K562 (cell line): ENCODE data around the gene RALGAPA2. TPM values are rescaled to one million over a fixed set of nuclear protein-coding genes. Genes with fewer than 3 reads are reported as not detected.

Experiments used
- ATAC-seq: fragments of 200-7000 bp; cut with Tn5 transposase; 3 replicates; pipeline ENCODE4 v1.9.1; 2020; ENCODE audit warnings: moderate library complexity
- BruUV-seq: library from RNA; stranded (reverse); fragments of 400-500 nt; replicated peaks from 2 replicates; lab custom pipeline; 2021; lab: Mats Ljungman, UMichigan
- CTCF ChIA-PET: fragments of 300-600 bp; formaldehyde crosslinking; extraction: SDS; loops from one replicate; lab custom pipeline; 2021; ENCODE audit warnings: low intra/inter-chr PET ratio; lab: Yijun Ruan, JAX
- POLR2A ChIA-PET: fragments of 300-600, 350-650 bp; sonication (Branson Sonifier 250); formaldehyde crosslinking; extraction: SDS; loops from one replicate; lab custom pipeline; 2021; ENCODE audit warnings: antibody characterized with exemption, inconsistent platforms; lab: Yijun Ruan, JAX
- DNase-seq, 4 experiments: peaks; one replicate each; pipeline versions ENCODE4 v3.0.0 to v3.0.0-alpha.2; 2011 to 2018; ENCODE audit warnings: low spot score in 3 of 4, mixed read lengths in 3 of 4; ENCODE audit errors: extremely low read depth in 1 of 4
- FAIRE-seq: peaks from 2 replicates; lab custom pipeline; 2011; peaks lifted over from hg19 to GRCh38; lab: Jason Lieb, UNC
- H2AFZ ChIP-seq: 2 replicates; pipeline ENCODE4 v1.6.0; 2011; ENCODE audit warnings: low read depth, low read length, control low read depth, inconsistent platforms
- H3K27ac ChIP-seq: fragments of 200-600 bp; 3 replicates; pipeline ENCODE4 v1.8.0; 2011; ENCODE audit warnings: low read depth, mild to moderate bottlenecking, control low read depth, inconsistent platforms, low read length, moderate library complexity, mixed read lengths; ENCODE audit errors: extremely low read depth
- H3K27me3 ChIP-seq, 2 experiments: fragments of 300-600 bp in 1 of 2; 2 replicates in 1 of 2; 3 replicates in 1 of 2; pipeline versions ENCODE4 v1.6.0 to v1.8.0; 2011; ENCODE audit warnings: inconsistent platforms in 2 of 2, low read length in 2 of 2, mild to moderate bottlenecking in 1 of 2, mixed read lengths in 1 of 2, moderate library complexity in 1 of 2; ENCODE audit not compliant: control insufficient read depth in 2 of 2, insufficient read depth in 2 of 2
- H3K36me3 ChIP-seq: fragments of 300-600 bp; 3 replicates; pipeline ENCODE4 v1.8.0; 2011; ENCODE audit warnings: mild to moderate bottlenecking, low read length, inconsistent platforms; ENCODE audit not compliant: control insufficient read depth, insufficient read depth
- H3K4me1 ChIP-seq, 2 experiments: fragments of 200-600 bp in 1 of 2; replicated peaks in 1 of 2; 2 replicates in 1 of 2; 3 replicates in 1 of 2; pipeline versions ENCODE4 v1.5.1 to v1.8.0; 2011; ENCODE audit warnings: inconsistent platforms in 2 of 2, low read length in 2 of 2, mild to moderate bottlenecking in 1 of 2, mixed read lengths in 1 of 2, moderate library complexity in 1 of 2; ENCODE audit not compliant: control insufficient read depth in 2 of 2, insufficient read depth in 2 of 2
- H3K4me2 ChIP-seq: 2 replicates; pipeline ENCODE4 v1.6.1; 2011; ENCODE audit warnings: low read length, control low read depth, inconsistent platforms, mixed read lengths; ENCODE audit not compliant: insufficient read depth
- H3K4me3 ChIP-seq: fragments of 200-600 bp; sonication (generic), shearing (Covaris generic); 2 replicates; pipeline ENCODE4 v1.5.1; 2016; ENCODE audit warnings: control low read depth, inconsistent platforms
- H3K79me2 ChIP-seq: fragments of 200-600 bp; 3 replicates; pipeline ENCODE4 v1.8.0; 2011; ENCODE audit warnings: low read length, inconsistent platforms; ENCODE audit not compliant: control insufficient read depth, insufficient read depth
- H3K9ac ChIP-seq, 2 experiments: 2 replicates each; pipeline versions ENCODE4 v1.6.0 to v1.6.1; 2011; ENCODE audit warnings: low read depth in 2 of 2, low read length in 2 of 2, control low read depth in 1 of 2, inconsistent platforms in 1 of 2, mild to moderate bottlenecking in 1 of 2, mixed read lengths in 1 of 2; ENCODE audit not compliant: insufficient read depth in 1 of 2
- H3K9me1 ChIP-seq: one replicate; pipeline ENCODE4 v1.6.0; 2011; ENCODE audit warnings: inconsistent platforms, mild to moderate bottlenecking, low read length, moderate library complexity; ENCODE audit not compliant: control insufficient read depth, insufficient read depth
- H3K9me3 ChIP-seq: replicated peaks from 2 replicates; pipeline ENCODE4 v1.5.1; 2011; ENCODE audit warnings: low read depth, low read length, inconsistent platforms; ENCODE audit not compliant: control insufficient read depth, insufficient read depth
- H4K20me1 ChIP-seq: replicated peaks from 2 replicates; pipeline ENCODE4 v1.6.1; 2011; ENCODE audit warnings: low read length, inconsistent platforms, mixed read lengths; ENCODE audit not compliant: control insufficient read depth, insufficient read depth
- ASH1L ChIP-seq: fragments of 450-650 bp; IDR thresholded peaks from 2 replicates; pipeline ENCODE4 v1.6.1; 2018; ENCODE audit warnings: borderline replicate concordance, mild to moderate bottlenecking, low read depth; ENCODE audit not compliant: partially characterized antibody
- ETV6 ChIP-seq, 3 experiments: fragments of 150-350 bp in 1 of 3; sonication (generic) in 1 of 3; formaldehyde crosslinking in 1 of 3; IDR thresholded peaks; 2 replicates each; pipeline versions ENCODE4 v1.6.1 to v1.8.0; 2014 to 2022; ENCODE audit warnings: borderline replicate concordance in 2 of 3, low read depth in 2 of 3, antibody characterized with exemption in 1 of 3, low read length in 1 of 3, mild to moderate bottlenecking in 1 of 3, missing genetic modification reagents in 1 of 3
- HDAC2 ChIP-seq: fragments of 450-650 bp; IDR thresholded peaks from 2 replicates; pipeline ENCODE4 v1.6.1; 2016; ENCODE audit warnings: mild to moderate bottlenecking
- NCOA6 ChIP-seq: fragments of 450-650 bp; IDR thresholded peaks from 2 replicates; pipeline ENCODE4 v1.6.1; 2017; ENCODE audit warnings: mild to moderate bottlenecking
- WGBS: fragments of 100-300 bp; shearing (Covaris generic); methylation state at CpG from one replicate; pipeline ENCODE4 v1.1.6; 2016; ENCODE audit warnings: low coverage, mixed read lengths; ENCODE audit not compliant: insufficient coverage; ENCODE audit errors: missing lambda C conversion rate; 5-methylcytosine and 5-hydroxymethylcytosine counted together
- in situ Hi-C: fragments of 300-500 bp; cut with MboI; formaldehyde crosslinking; loops from 4 replicates; pipeline ENCODE4 v1.15.0; 2018; ENCODE audit warnings: inconsistent platforms, mixed read lengths
- intact Hi-C: fragments of 100-400 bp; cut with micrococcal nuclease; formaldehyde crosslinking; loops from 2 replicates; pipeline ENCODE4 v1.14.2; 2022
- polyA plus RNA-seq, 8 experiments: library from polyadenylated mRNA; depleted of rRNA in 4 of 8; stranded (reverse) in 5 of 8; unstranded in 3 of 8; fragments of >200 nt; fragmentation: Nextera tagmentation in 2 of 8; fragmentation: Illumina TruSeq in 1 of 8; extraction: Ambion mirVana in 2 of 8; extraction: Trizol in 1 of 8; gene quantifications; 2 replicates each; pipeline versions ENCODE4 v1.2.1 to v1.2.3, GENCODE V29; 2011 to 2014; ENCODE audit warnings: inconsistent platforms in 1 of 8, missing spikeins in 1 of 8
- total RNA-seq, 7 experiments: library from RNA; depleted of rRNA in 6 of 7; stranded (reverse); fragments of >200 nt in 6 of 7; fragmentation: Illumina TruSeq in 2 of 7; extraction: Trizol in 2 of 7; gene quantifications; 2 replicates each; pipeline versions ENCODE4 v1.2.1 to v1.2.3, GENCODE V29; 2011 to 2021; ENCODE audit warnings: low replicate concordance in 1 of 7
- TF ChIP-seq, protein P1 (sequence below), 2 experiments: fragments of 200-800 bp in 1 of 2; sonication (Bioruptor generic) in 1 of 2; sonication (generic) in 1 of 2; formaldehyde crosslinking in 1 of 2; IDR thresholded peaks in 1 of 2; conservative IDR thresholded peaks in 1 of 2; 2 replicates each; pipeline versions ENCODE4 v1.5.0 to v1.6.1; 2016 to 2020; ENCODE audit warnings: missing compliant biosample characterization in 1 of 2, missing genetic modification characterization in 1 of 2, missing genetic modification reagents in 1 of 2
- TF ChIP-seq, protein P2 (sequence below): IDR thresholded peaks from 2 replicates; pipeline ENCODE4 v1.6.1; 2011; ENCODE audit warnings: borderline replicate concordance, low read depth, mild to moderate bottlenecking, moderate library complexity, low read length; ENCODE audit not compliant: insufficient read depth, poor library complexity, severe bottlenecking

The RALGAPA2 gene
- total and polyA plus RNA-seq, 9 of the 15 experiments (the other 6 are each of a cell fraction or from before 2014, with no cell fraction given): 0.35 to 2.7 (median 1.4) TPM

DNA sequence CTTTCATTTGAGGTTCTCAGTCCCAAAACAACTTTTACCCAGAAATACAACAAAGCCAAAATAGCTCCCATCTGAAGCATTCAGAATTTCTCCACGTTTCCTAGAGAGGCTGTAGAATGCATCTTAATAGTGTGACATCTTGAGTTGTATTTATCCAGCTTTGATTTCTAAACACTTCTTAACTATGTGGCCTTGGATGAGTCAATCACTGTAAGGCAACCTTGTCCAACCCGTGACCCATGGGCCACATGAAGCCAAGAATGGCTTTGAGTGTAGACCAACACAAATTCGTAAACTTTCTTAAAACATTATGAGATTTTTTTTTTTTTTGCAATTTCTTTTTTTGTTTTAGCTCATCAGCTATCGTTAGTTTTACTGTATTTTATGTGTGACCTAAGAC lies 108.1 kb downstream of the RALGAPA2 start:
- ATAC-seq (no peak), DNase-seq (no peak), FAIRE-seq (no peak)
- H2AFZ ChIP-seq: no peak overlapping the region
- no peaks in the 10 kb centered on the region for H3K79me2 ChIP-seq
- TF ChIP-seq ETV6 (IDR thresholded peaks at IDR 0.05; ENCODE audit: borderline replicate concordance in 1 of 2, low read depth in 2 of 2, low read length in 1 of 2) (no peak), ETV6 (CRISPR knock-in tag; IDR thresholded peaks at IDR 0.05; ENCODE audit: borderline replicate concordance) (no peak), NCOA6 (no peak), ASH1L (no peak), HDAC2 (no peak)
- TF ChIP-seq, protein P1, sequence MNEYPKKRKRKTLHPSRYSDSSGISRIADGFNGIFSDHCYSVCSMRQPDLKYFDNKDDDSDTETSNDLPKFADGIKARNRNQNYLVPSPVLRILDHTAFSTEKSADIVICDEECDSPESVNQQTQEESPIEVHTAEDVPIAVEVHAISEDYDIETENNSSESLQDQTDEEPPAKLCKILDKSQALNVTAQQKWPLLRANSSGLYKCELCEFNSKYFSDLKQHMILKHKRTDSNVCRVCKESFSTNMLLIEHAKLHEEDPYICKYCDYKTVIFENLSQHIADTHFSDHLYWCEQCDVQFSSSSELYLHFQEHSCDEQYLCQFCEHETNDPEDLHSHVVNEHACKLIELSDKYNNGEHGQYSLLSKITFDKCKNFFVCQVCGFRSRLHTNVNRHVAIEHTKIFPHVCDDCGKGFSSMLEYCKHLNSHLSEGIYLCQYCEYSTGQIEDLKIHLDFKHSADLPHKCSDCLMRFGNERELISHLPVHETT (CRISPR knock-in tag; conservative IDR thresholded peaks at IDR 0.05 in 1 of 2, IDR thresholded peaks at IDR 0.05 in 1 of 2): no peak
- TF ChIP-seq, protein P2, sequence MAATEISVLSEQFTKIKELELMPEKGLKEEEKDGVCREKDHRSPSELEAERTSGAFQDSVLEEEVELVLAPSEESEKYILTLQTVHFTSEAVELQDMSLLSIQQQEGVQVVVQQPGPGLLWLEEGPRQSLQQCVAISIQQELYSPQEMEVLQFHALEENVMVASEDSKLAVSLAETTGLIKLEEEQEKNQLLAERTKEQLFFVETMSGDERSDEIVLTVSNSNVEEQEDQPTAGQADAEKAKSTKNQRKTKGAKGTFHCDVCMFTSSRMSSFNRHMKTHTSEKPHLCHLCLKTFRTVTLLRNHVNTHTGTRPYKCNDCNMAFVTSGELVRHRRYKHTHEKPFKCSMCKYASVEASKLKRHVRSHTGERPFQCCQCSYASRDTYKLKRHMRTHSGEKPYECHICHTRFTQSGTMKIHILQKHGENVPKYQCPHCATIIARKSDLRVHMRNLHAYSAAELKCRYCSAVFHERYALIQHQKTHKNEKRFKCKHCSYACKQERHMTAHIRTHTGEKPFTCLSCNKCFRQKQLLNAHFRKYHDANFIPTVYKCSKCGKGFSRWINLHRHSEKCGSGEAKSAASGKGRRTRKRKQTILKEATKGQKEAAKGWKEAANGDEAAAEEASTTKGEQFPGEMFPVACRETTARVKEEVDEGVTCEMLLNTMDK: no peak
- no peak overlapping the region for H3K9ac ChIP-seq
- intact Hi-C loops: no loop called here
- H3K4me2 ChIP-seq: no peak overlapping the region
- H3K27ac ChIP-seq: no peak overlapping the region
- in situ Hi-C loops: no loop called here
- H3K9me3 ChIP-seq: no peaks in the 10 kb centered on the region
- no peaks in the 10 kb centered on the region for H4K20me1 ChIP-seq
- H3K36me3 ChIP-seq: no peaks in the 10 kb centered on the region
- WGBS: 8% methylated on average over 4 of the region's 4 CpGs
- H3K27me3 ChIP-seq: no peaks in the 10 kb centered on the region
- no TSS peak for BruUV-seq
- no peaks in the 10 kb centered on the region for H3K9me1 ChIP-seq
- ChIA-PET POLR2A (no interaction called here), CTCF (no interaction called here)
- H3K4me3 ChIP-seq: no peak overlapping the region
- H3K4me1 ChIP-seq: no peaks in the 10 kb centered on the region
